CD4-positive, CD25-positive, alpha-beta regulatory T cell (primary cell): ENCODE measurements around the gene MSANTD1. TPM values are rescaled to one million over a fixed set of nuclear protein-coding genes. Genes with fewer than 3 reads are reported as not detected.
A peak's percentile ranks its signal among the peaks of the same experiment; 100 is the strongest.

ENCODE experiments used
- ATAC-seq, 2 donors: fragments of 150-1000 bp; cut with Tn5 transposase; one replicate each; pipeline ENCODE4 v1.10.0; 2021; ENCODE audit warnings: low read depth in 2 of 2, moderate number of reproducible peaks in 2 of 2, moderate library complexity in 1 of 2
- DNase-seq, 3 donors: peaks; one replicate each; pipeline versions ENCODE4 v3.0.0 to v3.0.0-alpha.2; 2012 to 2022; ENCODE audit warnings: mixed read lengths in 1 of 3
- H3K27ac ChIP-seq: one replicate; pipeline ENCODE4 v1.7.0; 2013; ENCODE audit warnings: mild to moderate bottlenecking, low read length; ENCODE audit not compliant: insufficient read depth, poor library complexity, severe bottlenecking
- H3K27me3 ChIP-seq: one replicate; pipeline ENCODE4 v1.7.0; 2013; ENCODE audit warnings: low read length; ENCODE audit not compliant: control insufficient read depth, insufficient read depth
- H3K36me3 ChIP-seq: one replicate; pipeline ENCODE4 v1.7.0; 2013; ENCODE audit warnings: mild to moderate bottlenecking, low read length, moderate library complexity; ENCODE audit not compliant: control insufficient read depth, insufficient read depth
- H3K4me1 ChIP-seq: 2 replicates; pipeline ENCODE4 v1.7.0; 2013; ENCODE audit warnings: mild to moderate bottlenecking, low read length; ENCODE audit not compliant: insufficient read depth, control insufficient read depth, poor library complexity, severe bottlenecking
- H3K4me3 ChIP-seq: one replicate; pipeline ENCODE4 v1.7.0; 2013; ENCODE audit warnings: low read depth, mild to moderate bottlenecking, low read length, moderate library complexity
- H3K9me3 ChIP-seq, 2 experiments: 1 replicate in 1 of 2; 2 replicates in 1 of 2; pipeline ENCODE4 v1.7.0; 2013; ENCODE audit warnings: low read length in 2 of 2, mild to moderate bottlenecking in 1 of 2, moderate library complexity in 1 of 2; ENCODE audit not compliant: control insufficient read depth in 2 of 2
- H3K27ac Mint-ChIP-seq, 3 donors: one replicate each; pipeline ENCODE4 v1.8.0; 2020 to 2022; ENCODE audit warnings: mild to moderate bottlenecking in 3 of 3, mixed read lengths in 3 of 3, moderate library complexity in 2 of 3
- H3K27me3 Mint-ChIP-seq: one replicate; pipeline ENCODE4 v1.8.0; 2022; ENCODE audit warnings: mild to moderate bottlenecking, mixed read lengths
- H3K36me3 Mint-ChIP-seq: one replicate; pipeline ENCODE4 v1.8.0; 2020; ENCODE audit warnings: mixed read lengths
- H3K4me1 Mint-ChIP-seq, 4 donors: one replicate each; pipeline ENCODE4 v1.8.0; 2020 to 2022; ENCODE audit warnings: mixed read lengths in 4 of 4, mild to moderate bottlenecking in 1 of 4
- H3K4me3 Mint-ChIP-seq, 4 donors: one replicate each; pipeline ENCODE4 v1.8.0; 2020 to 2022; ENCODE audit warnings: mild to moderate bottlenecking in 4 of 4, mixed read lengths in 4 of 4, moderate library complexity in 3 of 4
- H3K9me3 Mint-ChIP-seq, 7 donors: one replicate each; pipeline ENCODE4 v1.8.0; 2020 to 2022; ENCODE audit warnings: mixed read lengths in 7 of 7, mild to moderate bottlenecking in 3 of 7, moderate library complexity in 2 of 7
- polyA plus RNA-seq, 4 donors: library from polyadenylated mRNA; unstranded; fragments of 300-500 nt; fragmentation: Illumina TruSeq; gene quantifications; one replicate each; pipeline ENCODE4 v1.2.3, GENCODE V29; 2021
- total RNA-seq: library from RNA; stranded (reverse); gene quantifications from one replicate; pipeline ENCODE4 v1.2.3, GENCODE V29; 2022

MSANTD1 gene
- total and polyA plus RNA-seq, 5 donors from 2014 or later = 0.05 to 2.0 (median 0.22) TPM; not detected in 2

GRCh38 chr4:3212391-3213105 is 36.4 kb upstream of the MSANTD1 start:
- DNase-seq = no peak
- Histone ChIP-seq H3K9me3 (no peaks in the 10 kb centered on the region), H3K27ac (no peak overlapping the region), H3K36me3 (peaks cover 93% of the 10 kb centered on the region), H3K27me3 (no peaks in the 10 kb centered on the region), H3K4me3 (no peak overlapping the region), H3K4me1 (no peaks in the 10 kb centered on the region)
- H3K36me3 Mint-ChIP-seq = peaks cover 57% of the 10 kb centered on the region
- peak overlapping the region in 1 of 3 donors; percentile 69 for H3K27ac Mint-ChIP-seq
- no peaks in the 10 kb centered on the region for H3K9me3 Mint-ChIP-seq
- H3K27me3 Mint-ChIP-seq = no peaks in the 10 kb centered on the region
- peaks cover 4 to 9% (median 8%) of the 10 kb centered on the region in 4 donors for H3K4me1 Mint-ChIP-seq
- no peak overlapping the region for H3K4me3 Mint-ChIP-seq
- ATAC-seq = no peak

GRCh38 chr4:3213106-3213425 is 35.9 kb upstream of the MSANTD1 start:
- Histone ChIP-seq H3K4me3 (no peak overlapping the region), H3K36me3 (peaks cover 94% of the 10 kb centered on the region), H3K27me3 (no peaks in the 10 kb centered on the region), H3K4me1 (no peaks in the 10 kb centered on the region), H3K9me3 (no peaks in the 10 kb centered on the region), H3K27ac (no peak overlapping the region)
- H3K4me3 Mint-ChIP-seq = no peak overlapping the region
- no peaks in the 10 kb centered on the region for H3K9me3 Mint-ChIP-seq
- H3K4me1 Mint-ChIP-seq = peaks cover 0 to 4% (median 3%) of the 10 kb centered on the region in 4 donors
- H3K27ac Mint-ChIP-seq = peak overlapping the region in 1 of 3 donors; percentile 69
- H3K27me3 Mint-ChIP-seq = no peaks in the 10 kb centered on the region
- H3K36me3 Mint-ChIP-seq = peaks cover 57% of the 10 kb centered on the region
- DNase-seq = no peak
- ATAC-seq = no peak

DNA sequence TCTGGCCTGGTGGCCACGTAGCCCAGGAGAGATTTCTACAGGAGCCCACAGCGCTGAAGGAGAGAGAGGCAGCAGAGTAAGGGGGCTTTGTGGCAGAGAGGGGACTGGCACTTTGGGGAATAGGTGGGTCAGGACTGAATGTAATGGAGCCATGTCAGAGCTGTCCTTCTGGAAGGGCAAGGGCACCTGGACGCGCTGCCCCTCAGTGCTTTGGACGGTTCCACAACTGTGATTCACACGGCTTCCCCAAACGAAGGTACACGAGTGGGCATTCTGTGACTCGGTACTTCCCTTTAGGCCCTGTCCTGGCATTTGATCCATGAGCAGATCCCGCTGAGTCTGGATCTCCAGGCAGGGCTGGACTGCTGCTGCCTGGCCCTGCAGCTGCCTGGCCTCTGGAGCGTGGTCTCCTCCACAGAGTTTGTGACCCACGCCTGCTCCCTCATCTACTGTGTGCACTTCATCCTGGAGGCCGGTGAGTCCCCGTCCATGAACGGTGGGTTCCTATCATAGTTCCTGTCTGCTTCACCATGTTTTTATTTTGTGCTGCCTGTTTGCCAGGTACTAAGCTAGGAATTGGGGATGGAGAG is 35.2 kb upstream of the MSANTD1 start:
- Histone ChIP-seq H3K4me3 (no peak overlapping the region), H3K9me3 (no peaks in the 10 kb centered on the region), H3K27me3 (no peaks in the 10 kb centered on the region), H3K27ac (no peak overlapping the region), H3K36me3 (peaks cover 93% of the 10 kb centered on the region), H3K4me1 (no peaks in the 10 kb centered on the region)
- H3K36me3 Mint-ChIP-seq = peaks cover 57% of the 10 kb centered on the region
- H3K4me3 Mint-ChIP-seq = no peak overlapping the region
- no peaks in the 10 kb centered on the region for H3K27me3 Mint-ChIP-seq
- DNase-seq (no peak), ATAC-seq (no peak)
- H3K9me3 Mint-ChIP-seq = no peaks in the 10 kb centered on the region
- peak overlapping the region in 1 of 3 donors; percentile 69 for H3K27ac Mint-ChIP-seq
- H3K4me1 Mint-ChIP-seq = peaks cover 0 to 3% (median 1%) of the 10 kb centered on the region in 4 donors

DNA sequence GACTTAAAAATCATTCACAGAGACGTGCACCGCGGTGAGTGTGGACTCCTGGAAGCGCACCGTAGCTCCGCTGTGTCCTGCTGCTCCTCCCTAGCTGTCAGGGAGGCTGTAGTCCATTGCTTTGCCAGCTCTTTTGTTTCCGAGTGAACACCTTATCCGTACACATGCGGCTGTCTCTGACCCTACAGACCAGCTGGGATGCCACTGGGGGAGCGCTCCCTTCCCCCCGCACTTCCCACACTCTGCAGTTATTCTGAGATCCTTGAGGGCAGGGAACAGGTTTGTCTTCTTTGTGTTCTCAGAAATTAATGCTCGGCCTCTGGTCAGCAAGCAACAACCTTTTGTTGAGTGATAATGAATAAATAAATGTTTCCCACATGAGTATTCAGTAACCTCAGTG is 33.7 kb upstream of the MSANTD1 start:
- Mint-ChIP-seq H3K9me3 (no peaks in the 10 kb centered on the region), H3K27ac (no peak overlapping the region), H3K4me1 (peaks cover 0 to 5% (median 2%) of the 10 kb centered on the region in 4 donors), H3K27me3 (no peaks in the 10 kb centered on the region), H3K36me3 (peaks cover 47% of the 10 kb centered on the region), H3K4me3 (no peak overlapping the region)
- ATAC-seq = no peak
- Histone ChIP-seq H3K27ac (no peak overlapping the region), H3K4me3 (no peak overlapping the region), H3K4me1 (peaks cover 3% of the 10 kb centered on the region), H3K9me3 (no peaks in the 10 kb centered on the region), H3K27me3 (no peaks in the 10 kb centered on the region), H3K36me3 (peaks cover 93% of the 10 kb centered on the region)
- DNase-seq = no peak

DNA sequence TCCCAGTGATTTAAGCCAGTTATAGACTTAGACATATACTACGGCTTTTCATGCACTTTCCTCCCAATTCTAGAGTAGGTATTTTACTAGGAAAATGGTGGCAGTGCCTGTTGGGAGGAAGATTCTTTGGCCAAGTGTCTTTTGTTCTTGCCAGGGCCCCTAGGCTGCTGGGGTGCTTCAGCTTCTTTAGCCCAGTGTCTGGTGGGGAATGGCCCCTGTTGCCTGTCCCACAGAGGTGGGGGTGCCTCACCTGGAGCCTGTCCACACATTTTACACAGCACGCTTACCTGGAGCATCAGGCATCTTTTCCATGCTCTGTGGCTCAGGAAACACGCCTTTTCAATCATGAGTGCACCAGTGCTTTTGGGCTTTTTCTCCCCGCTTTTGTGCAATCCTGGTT is 33.2 kb upstream of the MSANTD1 start:
- Mint-ChIP-seq H3K27ac (no peak overlapping the region), H3K36me3 (peaks cover 43% of the 10 kb centered on the region), H3K4me3 (no peak overlapping the region), H3K9me3 (no peaks in the 10 kb centered on the region), H3K4me1 (peaks cover 0 to 5% (median 2%) of the 10 kb centered on the region in 4 donors), H3K27me3 (no peaks in the 10 kb centered on the region)
- no peaks in the 10 kb centered on the region for H3K9me3 ChIP-seq
- no peak for DNase-seq
- H3K4me1 ChIP-seq = peaks cover 3% of the 10 kb centered on the region
- H3K4me3 ChIP-seq = no peak overlapping the region
- no peak for ATAC-seq
- peaks cover 93% of the 10 kb centered on the region for H3K36me3 ChIP-seq
- H3K27ac ChIP-seq = no peak overlapping the region
- no peaks in the 10 kb centered on the region for H3K27me3 ChIP-seq

DNA sequence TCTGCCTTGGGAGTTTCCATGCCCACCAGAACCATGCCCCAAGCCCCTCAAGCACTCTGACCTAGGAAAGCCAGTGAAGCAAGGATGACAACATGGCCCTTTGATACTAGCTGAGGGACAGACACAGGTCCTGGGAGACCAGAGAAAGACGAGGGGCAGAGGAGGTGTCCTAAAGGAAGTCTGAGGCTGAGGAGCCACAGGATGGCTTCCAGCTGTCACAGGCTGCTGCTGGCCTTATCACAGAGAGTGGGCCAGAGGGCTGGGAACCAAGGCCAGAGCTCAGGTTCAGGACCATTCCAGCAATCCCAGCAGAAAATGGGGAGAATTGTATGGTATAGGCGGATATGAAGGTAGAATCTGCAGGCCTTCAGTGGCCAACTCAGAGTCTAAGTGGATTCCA is 31.7 kb upstream of the MSANTD1 start:
- Mint-ChIP-seq H3K27ac (peak overlapping the region in 1 of 3 donors; percentile 81), H3K4me3 (no peak overlapping the region), H3K4me1 (peaks cover 0 to 5% (median 2%) of the 10 kb centered on the region in 4 donors), H3K27me3 (no peaks in the 10 kb centered on the region), H3K9me3 (no peaks in the 10 kb centered on the region), H3K36me3 (peaks cover 51% of the 10 kb centered on the region)
- no peak overlapping the region for H3K4me3 ChIP-seq
- ATAC-seq = no peak
- peaks cover 3% of the 10 kb centered on the region for H3K4me1 ChIP-seq
- H3K27me3 ChIP-seq = no peaks in the 10 kb centered on the region
- H3K9me3 ChIP-seq = no peaks in the 10 kb centered on the region
- no peak for DNase-seq
- H3K27ac ChIP-seq = no peak overlapping the region
- H3K36me3 ChIP-seq = peaks cover 94% of the 10 kb centered on the region

DNA sequence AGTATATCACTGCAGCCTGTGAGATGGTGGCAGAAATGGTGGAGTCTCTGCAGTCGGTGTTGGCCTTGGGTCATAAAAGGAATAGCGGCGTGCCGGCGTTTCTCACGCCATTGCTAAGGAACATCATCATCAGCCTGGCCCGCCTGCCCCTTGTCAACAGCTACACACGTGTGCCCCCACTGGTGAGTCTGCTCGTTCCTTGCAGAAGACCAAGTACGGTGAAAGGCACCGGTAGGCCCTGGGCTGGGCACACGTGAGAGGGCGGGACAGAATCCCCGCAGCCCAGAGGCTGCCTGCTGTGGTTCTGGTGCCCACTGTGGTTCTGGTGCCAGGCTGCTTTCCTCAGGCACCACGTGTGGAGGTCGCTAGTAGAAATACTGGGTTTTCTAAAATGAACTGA is 31.2 kb upstream of the MSANTD1 start:
- no peaks in the 10 kb centered on the region for H3K27me3 Mint-ChIP-seq
- no peaks in the 10 kb centered on the region for H3K27me3 ChIP-seq
- no peak overlapping the region for H3K4me3 ChIP-seq
- H3K4me1 Mint-ChIP-seq = peaks cover 0 to 5% (median 2%) of the 10 kb centered on the region in 4 donors
- H3K27ac Mint-ChIP-seq = peak overlapping the region in 1 of 3 donors; percentile 81
- no peak for ATAC-seq
- peaks cover 94% of the 10 kb centered on the region for H3K36me3 ChIP-seq
- no peak for DNase-seq
- H3K27ac ChIP-seq = no peak overlapping the region
- peaks cover 54% of the 10 kb centered on the region for H3K36me3 Mint-ChIP-seq
- peaks cover 3% of the 10 kb centered on the region for H3K4me1 ChIP-seq
- no peaks in the 10 kb centered on the region for H3K9me3 Mint-ChIP-seq
- H3K4me3 Mint-ChIP-seq = no peak overlapping the region
- H3K9me3 ChIP-seq = no peaks in the 10 kb centered on the region
